ENCODE results near the gene KRT78. TPM values are rescaled to one million over a fixed set of nuclear protein-coding genes. Genes with fewer than 3 reads are reported as not detected.

The KRT78 gene
- total RNA-seq, 1 donor from 2014 or later: not detected

DNA sequence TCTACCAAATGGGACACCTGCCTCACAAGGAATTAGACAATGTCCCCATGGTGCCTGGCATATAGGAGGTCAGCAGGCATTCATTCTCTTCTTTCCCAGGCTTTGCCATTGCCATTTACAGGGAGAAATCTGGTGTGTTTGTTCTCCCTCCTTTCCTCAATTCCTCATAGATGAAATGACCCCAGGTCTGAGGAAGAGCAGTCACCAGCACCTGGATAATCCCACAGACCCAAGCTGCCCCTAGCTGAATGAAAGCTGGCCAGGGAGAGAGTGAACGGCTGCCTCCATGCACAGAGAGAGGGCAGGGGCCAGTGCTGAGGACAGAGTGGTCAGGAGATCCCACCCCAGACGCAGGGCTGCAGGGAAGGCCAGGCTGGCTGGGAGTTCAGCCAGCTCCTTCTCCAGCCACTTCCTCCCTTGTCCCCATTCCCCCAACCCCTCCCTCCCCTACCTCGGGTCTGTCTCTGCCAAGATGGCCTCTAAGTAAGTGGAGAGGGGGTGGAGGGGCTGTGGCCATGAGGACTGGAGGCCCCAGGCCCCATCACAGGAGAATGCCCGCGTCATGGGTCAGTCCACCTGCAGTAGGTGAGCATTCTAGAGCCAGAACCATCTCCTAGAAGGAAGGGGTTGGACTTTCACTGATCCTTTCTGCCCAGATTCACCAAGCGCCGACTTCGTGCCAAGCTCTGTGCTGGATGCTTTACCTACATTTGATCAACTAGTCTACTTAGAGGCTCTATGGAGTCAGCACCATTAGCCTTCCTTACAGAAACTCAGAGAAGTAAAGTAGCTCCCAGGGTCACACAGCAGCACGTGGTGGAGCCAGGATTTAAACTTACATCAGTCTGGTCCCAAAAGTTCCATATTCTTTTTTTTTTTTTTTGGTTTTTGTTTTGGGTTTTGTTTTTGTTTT lies 32.9 kb downstream of the KRT78 start:
- ATAC-seq (no peak), DNase-seq (no peak)
- intact Hi-C loops (cut with micrococcal nuclease): no loop called here

DNA sequence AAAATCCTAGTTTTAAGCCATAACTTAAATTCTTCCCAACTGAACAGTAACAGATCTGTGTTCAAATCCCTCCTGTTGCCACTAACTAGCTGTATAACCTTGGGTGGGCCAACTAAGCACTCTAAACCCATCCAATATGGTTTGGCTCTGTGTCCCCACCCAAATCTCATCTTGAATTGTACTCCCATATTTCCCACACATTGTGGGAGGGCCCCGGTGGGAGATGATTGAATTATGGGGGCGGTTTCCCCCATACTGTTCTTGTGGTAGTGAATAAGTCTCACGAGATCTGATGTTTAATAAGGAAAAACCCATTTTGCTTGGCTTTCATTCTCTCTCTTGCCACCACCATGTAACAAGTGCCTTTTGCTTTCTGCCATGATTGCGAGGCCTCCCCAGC lies 33.6 kb downstream of the KRT78 start:
- DNase-seq (no peak), ATAC-seq (no peak)
- intact Hi-C loops (cut with micrococcal nuclease): no loop called here

DNA sequence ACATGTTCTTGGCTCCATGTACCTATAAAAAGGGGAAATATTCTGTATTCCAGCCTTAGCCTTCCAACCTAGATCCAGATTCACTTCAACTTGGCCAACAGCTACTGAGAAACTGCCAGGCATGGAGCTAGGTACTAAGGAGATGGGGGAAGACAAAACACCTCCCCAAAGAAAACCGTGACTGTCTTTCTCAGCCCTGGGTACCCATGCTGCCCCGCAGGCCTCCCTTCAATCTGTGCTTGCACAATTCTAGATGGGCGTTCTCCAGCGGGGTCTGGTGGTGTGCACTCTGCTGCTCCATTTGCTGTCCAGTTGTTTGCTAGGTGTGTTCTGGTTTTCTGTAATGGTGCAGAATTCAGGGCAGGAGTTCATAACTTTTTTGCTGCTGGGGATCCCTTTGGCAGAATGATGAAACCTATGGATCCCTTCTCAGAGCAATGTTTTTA lies 34.1 kb downstream of the KRT78 start:
- ATAC-seq (no peak), DNase-seq (no peak)
- intact Hi-C loops (cut with micrococcal nuclease): no loop called here

DNA sequence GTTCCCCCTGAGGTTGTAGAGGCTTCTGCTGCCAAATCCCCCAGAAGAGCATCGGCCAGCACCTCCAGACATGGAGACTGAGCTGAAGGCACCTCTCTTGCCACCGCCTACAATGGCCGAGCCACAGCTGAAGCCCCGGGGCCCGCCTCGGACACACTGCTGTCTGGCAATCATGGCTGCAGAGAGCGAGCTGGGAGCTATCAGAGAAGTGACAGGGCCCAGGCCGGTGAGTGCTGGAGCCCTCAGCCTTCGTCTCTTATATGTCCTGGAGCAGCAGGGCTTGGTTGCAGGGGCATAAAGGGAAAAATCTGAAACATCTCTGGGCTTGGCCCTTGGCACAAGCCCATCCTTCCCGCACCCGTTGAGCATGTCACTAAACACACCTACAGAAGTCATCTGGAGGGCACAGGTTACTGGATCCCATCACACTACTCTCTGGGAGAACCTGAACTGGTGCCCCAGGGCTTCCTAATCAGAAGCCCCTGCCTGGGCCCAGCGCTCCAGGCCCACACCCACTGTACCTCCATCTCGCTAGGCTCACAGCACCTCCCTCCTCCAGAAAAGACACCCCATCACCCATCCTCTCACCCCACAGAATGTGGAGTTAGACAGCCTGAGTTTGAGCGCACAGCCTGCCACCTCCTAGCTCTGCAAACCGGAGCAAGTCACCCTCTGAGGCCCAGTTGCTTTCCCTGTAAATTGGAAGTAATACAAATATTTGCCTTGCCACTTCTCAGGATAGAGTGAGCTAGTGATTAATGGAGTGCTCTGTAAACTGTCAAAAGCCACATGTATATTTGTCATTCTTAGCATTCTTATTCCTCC lies 34.7 kb downstream of the KRT78 start, which contains the start of gene KRT4:
TSS of gene KRT4 (minus strand) at position 232 of the 825 bp plus-strand sequence. CDS start at position 174, 58 bp downstream.
- DNase-seq: no peak
- intact Hi-C loops (cut with micrococcal nuclease): no loop called here
- no peak for ATAC-seq

DNA sequence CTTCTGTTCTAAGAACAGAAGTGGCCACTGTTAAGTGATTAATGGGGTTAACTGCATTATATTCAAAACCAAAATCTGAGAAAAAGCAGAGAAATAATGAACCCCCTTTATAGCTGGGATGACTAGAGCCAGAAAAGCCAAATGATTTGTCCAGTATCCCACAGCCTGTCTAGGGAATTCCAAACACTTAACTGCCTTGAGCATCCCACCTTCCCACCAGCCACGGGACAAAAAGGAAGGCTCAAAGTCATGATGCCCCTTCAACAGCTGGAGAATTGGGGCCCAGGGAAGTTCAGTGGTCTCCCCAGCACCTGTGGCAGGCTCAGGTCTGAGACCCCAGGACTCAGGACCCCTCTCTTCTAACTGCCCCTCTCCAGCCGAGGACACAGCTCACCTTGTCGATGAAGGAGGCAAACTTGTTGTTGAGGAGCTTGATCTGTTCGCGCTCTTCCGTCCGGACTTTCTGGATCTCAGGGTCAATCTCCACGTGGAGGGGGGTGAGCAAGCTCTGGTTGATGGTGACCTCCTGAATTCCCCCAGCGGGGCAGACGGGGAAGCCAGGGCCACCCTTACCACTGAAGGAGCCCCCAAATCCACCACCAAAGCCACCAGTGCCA lies 35.5 kb downstream of the KRT78 start:
- ATAC-seq: no peak
- DNase-seq: no peak
- intact Hi-C loops (cut with micrococcal nuclease): no loop called here

DNA sequence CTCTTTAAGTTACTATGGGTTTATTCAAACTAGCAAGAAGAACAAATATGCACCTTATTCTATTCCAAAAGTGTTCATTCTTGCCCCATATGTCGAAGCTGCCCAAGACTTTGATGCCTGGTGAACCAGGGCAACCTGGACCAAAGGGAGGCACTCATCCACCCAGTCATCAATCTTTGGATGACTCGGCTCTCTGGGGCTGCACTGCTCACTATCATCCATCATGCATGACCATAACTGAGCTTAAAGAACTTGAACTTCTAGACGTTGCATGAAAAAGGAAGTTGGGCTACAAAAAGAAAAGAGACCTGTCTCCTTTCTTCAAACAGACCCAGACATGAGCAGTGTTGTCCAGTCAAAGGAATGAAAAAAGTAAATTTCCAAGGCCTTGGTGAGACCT lies 36.0 kb downstream of the KRT78 start:
- no peak for DNase-seq
- intact Hi-C loops (cut with micrococcal nuclease): no loop called here
- no peak for ATAC-seq

DNA sequence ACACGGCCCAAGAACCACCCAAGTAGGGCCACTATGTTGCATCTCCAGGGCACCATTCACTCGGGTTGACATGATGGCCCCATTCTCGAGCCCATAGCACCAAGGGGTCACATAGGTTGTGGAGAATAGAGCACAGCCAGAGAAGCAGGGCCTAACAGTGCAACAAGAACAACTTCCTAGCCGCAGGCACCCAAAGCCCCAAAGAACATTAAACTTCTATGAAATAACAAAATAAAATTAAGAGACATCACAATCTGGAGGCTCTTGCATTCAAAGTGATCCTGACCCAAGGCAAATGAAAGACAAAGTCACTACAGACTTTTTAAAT lies 36.8 kb downstream of the KRT78 start:
- no peak for DNase-seq
- intact Hi-C loops (cut with micrococcal nuclease): no loop called here
- no peak for ATAC-seq

DNA sequence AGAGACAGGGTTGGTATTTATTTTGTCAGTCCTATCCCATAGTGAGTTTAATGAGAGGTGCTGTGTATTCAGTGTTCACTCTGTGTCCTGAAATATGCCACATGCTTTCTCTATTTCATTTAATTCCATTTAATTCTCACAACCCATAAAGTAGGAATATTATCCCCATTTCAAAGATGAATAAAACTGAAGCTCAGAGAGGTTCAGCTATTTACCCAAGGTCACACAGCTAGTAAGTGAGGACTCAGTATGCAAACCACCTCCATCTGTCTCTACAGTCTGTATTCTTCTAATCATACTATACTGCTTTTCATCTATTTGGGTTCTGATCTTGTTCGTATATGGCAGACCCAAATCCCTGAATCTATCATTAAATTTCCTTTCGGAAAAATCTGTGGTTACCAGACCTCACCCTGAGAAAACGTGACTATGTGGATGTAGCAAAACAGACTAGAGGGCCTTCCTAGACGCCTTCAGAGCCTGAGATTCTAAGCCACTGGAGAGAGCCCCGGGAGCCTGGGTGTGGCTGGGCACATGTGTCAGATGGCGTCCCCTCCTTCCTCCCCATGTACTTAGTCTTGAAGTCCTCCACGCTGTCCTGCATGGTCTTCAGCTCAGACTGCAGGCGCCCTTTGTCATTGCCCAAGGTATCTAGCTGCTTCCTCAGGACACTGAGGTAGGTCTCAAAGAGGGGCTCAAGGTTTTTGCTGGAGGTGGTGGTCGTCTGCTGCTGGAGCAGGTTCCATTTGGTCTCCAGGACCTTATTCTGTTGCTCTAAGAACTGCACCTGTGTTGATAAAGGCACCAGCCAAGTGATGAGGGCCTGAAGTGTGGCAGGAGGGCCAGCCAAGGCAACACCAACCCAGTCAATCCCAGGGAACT lies 37.4 kb downstream of the KRT78 start:
- intact Hi-C loops (cut with micrococcal nuclease): no loop called here
- ATAC-seq (no peak), DNase-seq (no peak)

DNA sequence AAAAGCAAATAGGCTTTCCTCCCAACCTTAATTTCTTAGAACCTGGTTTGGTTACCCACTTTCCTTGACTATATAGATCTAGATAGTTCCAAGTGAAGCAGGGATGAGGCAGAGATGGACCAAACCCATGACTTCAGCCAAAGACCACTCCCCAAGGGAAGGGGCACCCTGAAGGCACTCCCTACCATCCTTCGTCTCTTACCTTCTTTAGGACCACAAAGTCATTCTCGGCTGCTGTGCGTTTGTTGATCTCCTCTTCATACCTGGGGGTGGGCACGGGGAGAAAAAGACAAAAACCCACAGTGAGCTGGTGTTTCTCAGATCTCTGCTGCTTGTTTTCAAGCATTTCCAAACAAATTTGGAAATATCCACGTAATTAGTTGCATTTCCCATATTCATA lies 38.2 kb downstream of the KRT78 start:
- intact Hi-C loops (cut with micrococcal nuclease): no loop called here
- DNase-seq (no peak), ATAC-seq (no peak)

DNA sequence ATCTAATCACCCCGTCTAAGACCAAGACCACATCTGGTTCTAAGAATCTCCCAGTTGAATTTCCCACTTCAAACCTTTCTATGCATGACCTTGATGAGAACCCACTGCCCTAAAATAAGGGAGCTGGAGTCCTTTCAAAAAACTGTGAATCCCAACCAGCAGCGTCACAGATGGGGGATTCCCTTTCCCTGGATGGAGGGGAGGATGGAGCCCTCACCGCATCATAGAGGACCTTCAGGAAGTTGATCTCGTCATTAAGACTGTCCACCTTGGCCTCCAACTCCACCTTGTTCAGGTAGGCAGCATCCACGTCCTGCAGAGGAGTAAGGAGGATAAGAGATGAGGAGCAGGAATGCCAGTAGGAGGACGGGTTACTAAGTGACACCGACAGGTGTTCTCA lies 39.6 kb downstream of the KRT78 start:
- intact Hi-C loops (cut with micrococcal nuclease): no loop called here
- DNase-seq (no peak), ATAC-seq (no peak)

DNA sequence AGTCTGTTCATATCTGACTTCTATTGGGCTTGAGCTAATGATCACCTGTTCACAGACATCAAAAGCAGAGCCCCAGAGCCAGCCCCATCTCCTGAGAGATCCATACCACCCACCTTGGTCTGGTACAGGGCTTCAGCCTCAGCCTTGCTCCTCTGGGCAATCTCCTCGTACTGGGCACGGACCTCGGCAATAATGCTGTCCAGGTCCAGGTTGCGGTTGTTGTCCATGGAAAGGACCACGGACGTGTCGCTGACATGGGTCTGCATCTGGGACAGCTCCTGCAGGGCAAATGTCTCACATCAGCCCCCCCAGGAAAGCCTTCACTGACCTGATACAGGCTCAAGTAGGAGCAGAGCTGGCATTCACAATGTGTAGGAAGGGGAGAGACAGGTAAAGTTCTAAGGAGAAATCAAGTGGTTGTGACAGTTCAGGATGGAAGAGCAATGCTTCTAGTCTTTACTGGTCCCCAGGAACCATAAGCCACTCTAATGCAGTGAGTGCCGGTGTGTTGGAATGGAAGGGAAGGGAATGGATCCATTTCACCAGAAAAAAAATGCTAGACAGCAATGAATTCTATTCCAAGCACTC lies 40.1 kb downstream of the KRT78 start:
- intact Hi-C loops (cut with micrococcal nuclease): no loop called here
- no peak for ATAC-seq

DNA sequence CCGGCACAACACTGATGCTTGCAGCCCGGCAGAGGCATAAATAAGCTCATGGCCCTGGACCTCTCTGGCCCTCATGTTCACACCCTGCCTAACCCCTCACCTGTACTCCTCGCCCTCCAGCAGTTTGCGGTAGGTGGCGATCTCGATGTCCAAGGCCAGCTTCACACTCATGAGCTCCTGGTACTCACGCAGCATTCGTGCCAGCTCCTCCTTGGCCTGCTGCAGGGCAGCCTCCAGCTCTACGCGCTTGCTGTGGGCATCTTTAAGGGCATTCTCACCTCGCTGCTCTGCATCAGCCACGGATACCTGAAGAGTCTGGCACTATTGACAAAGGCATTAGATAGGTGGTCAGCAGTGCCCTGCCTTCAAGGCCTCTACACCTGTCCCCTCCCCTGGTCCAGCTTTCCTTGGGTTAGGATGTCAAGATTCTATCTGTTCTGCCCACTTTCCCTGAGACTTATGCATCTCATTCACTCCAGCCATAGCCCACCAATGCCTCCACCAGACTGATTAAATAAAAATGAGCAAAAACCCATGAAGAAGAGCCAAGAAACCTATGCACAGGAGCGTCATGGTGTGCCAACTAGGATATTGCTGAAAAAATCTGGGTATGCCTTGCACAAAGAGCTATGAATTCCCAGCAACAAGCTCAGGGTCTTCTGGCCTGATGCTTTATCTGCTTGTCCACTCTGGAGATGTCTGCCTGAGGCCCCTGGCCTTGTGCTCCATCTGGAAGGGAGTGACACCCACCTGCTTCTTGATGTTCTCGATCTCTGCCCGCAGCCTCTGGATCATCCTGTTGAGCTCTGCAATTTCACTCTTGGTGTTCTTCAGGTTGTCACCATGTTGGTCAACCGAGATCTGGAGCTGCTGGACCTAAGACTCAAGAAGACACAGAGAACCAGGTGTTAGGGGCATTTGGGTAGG lies 41.0 kb downstream of the KRT78 start:
- DNase-seq (no peak), ATAC-seq (no peak)
- intact Hi-C loops (cut with micrococcal nuclease): no loop called here

More for the DNA sequence above, 40.1 kb downstream of the KRT78 start:
- DNase-seq: no peak

DNA sequence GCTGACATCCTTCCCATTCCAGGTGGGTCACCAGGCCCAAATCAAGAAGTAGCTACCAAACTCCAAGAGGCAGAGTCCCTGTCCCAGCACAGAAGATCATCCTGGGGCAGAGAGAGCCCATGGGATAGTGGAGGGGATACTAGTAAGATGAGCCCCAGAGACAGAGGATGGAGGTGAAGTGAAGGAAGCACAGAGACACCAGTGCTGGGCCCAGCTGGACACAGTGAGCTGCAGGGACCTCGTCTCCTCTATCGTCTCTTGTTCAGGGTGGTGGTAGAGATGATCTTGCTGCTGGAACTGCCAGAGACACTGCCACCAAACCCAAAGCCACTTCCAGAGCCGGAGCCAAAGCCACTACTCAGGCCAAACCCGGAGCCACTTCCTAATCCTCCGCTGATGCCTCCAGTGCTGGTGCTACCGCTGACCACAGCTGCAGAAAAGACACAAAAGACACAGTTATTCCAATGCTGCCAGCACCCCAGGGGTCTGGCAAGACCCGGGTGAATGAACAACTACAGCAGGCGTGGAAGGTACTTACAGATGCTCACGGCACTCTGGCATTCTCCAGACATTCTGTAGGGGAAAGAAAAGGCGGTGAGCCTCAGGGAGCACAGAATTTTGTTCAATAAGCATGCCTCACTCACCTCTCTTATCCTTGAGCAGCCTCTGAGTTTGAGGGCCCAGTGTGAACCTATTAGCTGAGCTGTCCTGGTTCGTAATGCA lies 41.8 kb downstream of the KRT78 start:
- no peak for ATAC-seq
- DNase-seq: no peak
- intact Hi-C loops (cut with micrococcal nuclease): no loop called here

DNA sequence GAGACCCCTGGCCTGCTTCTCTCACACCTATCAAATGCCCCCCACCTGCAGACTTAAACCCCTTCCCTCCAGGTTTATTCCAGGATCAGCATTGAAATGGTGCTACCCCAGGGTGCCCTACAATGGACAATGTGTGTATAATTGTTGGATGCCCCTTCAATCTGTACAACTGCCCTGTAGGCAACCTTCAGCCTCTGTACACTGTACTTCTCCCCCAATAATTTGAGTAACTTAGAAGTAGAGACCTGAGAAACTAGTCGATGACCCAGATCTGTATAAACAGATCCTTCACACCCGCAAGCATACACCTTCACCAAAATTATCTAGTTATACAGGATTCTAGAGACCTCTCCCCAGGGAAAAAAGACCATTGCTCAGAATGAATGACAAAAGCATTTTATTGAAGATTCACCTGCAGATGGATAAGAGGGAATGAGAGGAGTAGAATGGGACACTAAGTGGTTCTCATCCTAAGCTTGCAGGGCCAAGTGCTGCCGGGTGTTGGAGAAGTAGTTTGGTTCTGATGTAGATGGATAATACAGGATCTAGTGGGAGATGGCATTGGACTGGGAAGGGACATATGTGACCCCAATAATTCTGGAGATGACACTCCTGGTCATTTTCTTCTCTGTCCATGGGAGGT lies 42.5 kb downstream of the KRT78 start:
- ATAC-seq: no peak
- intact Hi-C loops (cut with micrococcal nuclease): no loop called here

DNA sequence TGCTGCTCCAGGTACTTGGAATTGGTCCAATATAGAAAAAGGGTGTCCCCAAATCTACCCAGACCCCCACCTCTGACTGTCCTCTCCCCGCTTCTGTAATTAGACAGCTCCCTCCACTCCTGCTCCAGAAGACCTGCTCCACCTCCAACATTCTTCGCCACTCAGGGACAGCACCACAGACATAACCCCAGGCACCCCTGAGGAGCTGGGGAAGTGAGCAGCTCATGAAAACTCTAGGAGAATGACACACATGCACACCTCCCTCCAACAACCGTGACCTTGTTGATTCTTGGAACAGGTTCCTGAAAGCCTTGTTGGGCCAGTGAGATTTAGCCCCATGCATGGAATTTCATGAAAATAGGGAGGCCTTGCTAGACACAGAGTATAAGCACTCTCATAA lies 43.1 kb downstream of the KRT78 start:
- ATAC-seq: no peak
- DNase-seq: no peak
- intact Hi-C loops (cut with micrococcal nuclease): no loop called here

More for the DNA sequence above, 42.5 kb downstream of the KRT78 start:
- DNase-seq: no peak

DNA sequence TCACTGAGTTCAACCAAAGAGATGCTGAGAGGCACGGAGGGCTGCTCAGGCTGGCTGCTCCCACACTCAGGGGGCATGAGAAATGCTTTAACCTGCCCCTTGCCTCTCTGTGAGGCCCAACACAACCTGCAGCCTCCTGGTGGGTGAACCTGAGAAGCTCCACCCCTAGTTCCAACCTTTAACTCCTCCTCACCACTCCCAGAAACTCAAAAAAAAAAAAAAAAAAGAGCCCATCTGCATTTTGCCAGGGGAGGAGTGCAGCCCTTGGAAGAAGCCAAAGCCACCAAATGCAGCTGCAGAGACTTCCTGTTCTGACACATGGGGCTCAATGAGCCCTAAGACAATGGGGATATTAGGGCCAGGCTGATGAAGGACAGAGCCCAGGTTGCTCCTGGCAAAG lies 43.8 kb downstream of the KRT78 start:
- ATAC-seq (no peak), DNase-seq (no peak)
- intact Hi-C loops (cut with micrococcal nuclease): no loop called here

Data from left ventricle myocardium superior (tissue), 1 donor.